Measurements from ENCODE around the gene POLR1E.

DNA sequence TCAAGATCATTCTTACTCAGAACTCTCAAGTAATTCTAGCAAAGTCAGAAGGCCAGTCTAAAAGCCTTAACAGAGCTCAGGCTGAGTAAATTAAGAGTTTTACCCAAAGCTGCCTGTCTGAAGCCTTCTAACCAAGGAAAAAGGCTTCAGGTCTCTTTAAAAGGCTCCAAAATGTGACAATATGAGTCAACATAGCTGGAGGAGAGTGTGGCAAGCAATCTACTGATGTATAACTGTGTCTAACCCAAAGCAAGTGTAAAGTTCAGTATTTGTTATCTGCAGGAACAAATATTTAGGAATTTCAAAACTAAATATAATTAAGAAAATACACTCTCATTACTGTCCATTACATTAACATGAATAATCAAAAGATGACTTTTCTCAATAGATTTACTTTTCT is 31.5 kb upstream of the POLR1E start:
- TF ChIP-seq POLR2AphosphoS5 (IDR thresholded peaks at IDR 0.05; ENCODE audit: borderline replicate concordance, low read depth, low read length) (no peak), EZH2 (IDR thresholded peaks at IDR 0.05) (no peak)

Data from SK-N-MC (cell line).